AG09319 (cell line): ENCODE data around the gene BTG4.

Experiments
- DNase-seq: peaks from one replicate; pipeline ENCODE4 v3.0.0-alpha.2; 2010; ENCODE audit warnings: low read depth; ENCODE audit errors: extremely low read depth
- TF ChIP-seq, protein P1 (sequence below): IDR thresholded peaks from 2 replicates; pipeline ENCODE4 v1.5.1; 2011; ENCODE audit warnings: low read depth, mild to moderate bottlenecking, inconsistent platforms, low read length, moderate library complexity

Gene BTG4

DNA sequence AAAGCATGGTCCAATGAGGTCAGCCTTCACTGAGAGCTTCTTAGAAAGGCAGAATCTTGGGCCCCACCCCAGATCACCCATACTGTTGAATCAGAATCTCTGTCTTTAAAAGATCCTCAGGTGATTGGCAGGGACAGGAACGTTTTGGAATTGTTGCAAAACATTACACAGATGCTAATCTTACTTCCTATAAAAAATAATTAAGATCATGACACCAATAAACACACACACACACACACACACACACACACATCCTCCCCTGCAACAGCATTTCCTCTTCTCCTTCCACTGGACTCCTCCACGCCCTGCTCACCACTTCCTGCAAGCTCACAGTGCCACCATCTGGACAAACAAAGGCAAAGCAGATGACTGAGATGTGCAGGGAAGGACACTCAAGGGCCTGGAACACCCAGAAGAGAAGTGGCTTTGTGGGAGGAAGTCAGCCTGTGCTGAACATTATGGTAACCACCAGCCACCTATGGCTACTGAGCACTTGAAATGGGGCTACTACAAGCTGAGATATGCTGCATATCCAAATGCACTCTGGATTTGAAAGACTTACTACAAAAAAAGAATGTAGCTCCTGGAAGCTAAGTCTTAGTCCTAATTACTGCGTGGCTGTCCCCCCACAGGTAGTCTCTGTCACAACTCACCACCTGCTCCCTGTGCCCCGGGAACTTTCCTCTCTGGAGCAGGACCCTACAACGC lies 65.6 kb downstream of the BTG4 start:
- TF ChIP-seq, protein P1, sequence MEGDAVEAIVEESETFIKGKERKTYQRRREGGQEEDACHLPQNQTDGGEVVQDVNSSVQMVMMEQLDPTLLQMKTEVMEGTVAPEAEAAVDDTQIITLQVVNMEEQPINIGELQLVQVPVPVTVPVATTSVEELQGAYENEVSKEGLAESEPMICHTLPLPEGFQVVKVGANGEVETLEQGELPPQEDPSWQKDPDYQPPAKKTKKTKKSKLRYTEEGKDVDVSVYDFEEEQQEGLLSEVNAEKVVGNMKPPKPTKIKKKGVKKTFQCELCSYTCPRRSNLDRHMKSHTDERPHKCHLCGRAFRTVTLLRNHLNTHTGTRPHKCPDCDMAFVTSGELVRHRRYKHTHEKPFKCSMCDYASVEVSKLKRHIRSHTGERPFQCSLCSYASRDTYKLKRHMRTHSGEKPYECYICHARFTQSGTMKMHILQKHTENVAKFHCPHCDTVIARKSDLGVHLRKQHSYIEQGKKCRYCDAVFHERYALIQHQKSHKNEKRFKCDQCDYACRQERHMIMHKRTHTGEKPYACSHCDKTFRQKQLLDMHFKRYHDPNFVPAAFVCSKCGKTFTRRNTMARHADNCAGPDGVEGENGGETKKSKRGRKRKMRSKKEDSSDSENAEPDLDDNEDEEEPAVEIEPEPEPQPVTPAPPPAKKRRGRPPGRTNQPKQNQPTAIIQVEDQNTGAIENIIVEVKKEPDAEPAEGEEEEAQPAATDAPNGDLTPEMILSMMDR, result peak; percentile 88
- peak; percentile 84 for DNase-seq

DNA sequence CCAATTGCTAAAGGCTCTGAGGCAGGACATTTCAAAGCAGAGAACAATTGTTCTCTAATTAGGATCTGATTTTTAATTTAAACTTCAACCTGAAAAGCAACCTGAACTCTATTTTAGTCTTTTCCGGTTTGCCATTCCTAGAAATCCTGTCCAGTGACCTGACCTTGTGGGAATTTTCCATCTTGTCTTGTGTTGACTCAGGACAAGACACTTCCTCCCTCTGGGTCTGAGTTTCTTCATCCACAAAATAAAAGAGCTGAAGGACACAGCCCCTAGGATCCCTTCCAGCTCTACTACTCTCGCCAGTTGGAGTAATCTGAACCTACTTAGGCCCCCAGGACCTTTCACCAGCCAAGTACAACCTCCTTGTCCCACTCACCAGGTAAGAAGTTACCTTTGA lies 66.6 kb downstream of the BTG4 start:
- no peak for DNase-seq
- TF ChIP-seq, protein P1, result no peak
